HG02943 (cell line): ENCODE data around the gene CCDC68.

ENCODE experiments used
- ATAC-seq: cut with Tn5 transposase; IDR thresholded peaks from one replicate; pipeline ENCODE4 v1.9.1; 2021; ENCODE audit warnings: mild to moderate bottlenecking, low read depth, moderate library complexity; ENCODE audit not compliant: unreplicated experiment

The CCDC68 gene

GRCh38 chr18:54961868-54962267 is 2.6 kb upstream of the CCDC68 start:
- no peak for ATAC-seq

- ATAC-seq, result no peak
Measured at GRCh38 chr18:54961016-54961423, 1.8 kb upstream of the CCDC68 start.

- no peak for ATAC-seq
Measured at GRCh38 chr18:54960197-54960596, 936 bp upstream of the CCDC68 start.

- ATAC-seq, result no peak
Measured at GRCh38 chr18:54957996-54958395, 1.3 kb downstream of the CCDC68 start.

GRCh38 chr18:54957296-54957832 is 1.9 kb downstream of the CCDC68 start:
- no peak for ATAC-seq

GRCh38 chr18:54956506-54956905 is 2.8 kb downstream of the CCDC68 start:
- no peak for ATAC-seq

- no peak for ATAC-seq
Measured at GRCh38 chr18:54952026-54952425, 7.2 kb downstream of the CCDC68 start.

- ATAC-seq, result no peak
Measured at GRCh38 chr18:54950221-54950620, 9.0 kb downstream of the CCDC68 start.

GRCh38 chr18:54949588-54949987 is 9.7 kb downstream of the CCDC68 start:
- ATAC-seq, result no peak

- no peak for ATAC-seq
Measured at GRCh38 chr18:54948350-54948837, 10.9 kb downstream of the CCDC68 start.

GRCh38 chr18:54947091-54947490 is 12.2 kb downstream of the CCDC68 start:
- no peak for ATAC-seq

- peak; percentile 87 for ATAC-seq
Measured at GRCh38 chr18:54946149-54946581, 13.1 kb downstream of the CCDC68 start.

GRCh38 chr18:54945576-54946125 is 13.6 kb downstream of the CCDC68 start:
- no peak for ATAC-seq

GRCh38 chr18:54942569-54942968 is 16.7 kb downstream of the CCDC68 start:
- ATAC-seq, result no peak

- no peak for ATAC-seq
Measured at GRCh38 chr18:54942144-54942543, 17.1 kb downstream of the CCDC68 start.

- ATAC-seq, result no peak
Measured at GRCh38 chr18:54939361-54939917, 19.8 kb downstream of the CCDC68 start.

- ATAC-seq, result no peak
Measured at GRCh38 chr18:54938506-54938905, 20.8 kb downstream of the CCDC68 start.

- no peak for ATAC-seq
Measured at GRCh38 chr18:54932472-54932871, 26.8 kb downstream of the CCDC68 start.

GRCh38 chr18:54931152-54931551 is 28.1 kb downstream of the CCDC68 start:
- ATAC-seq, result no peak

GRCh38 chr18:54928236-54928635 is 31.0 kb downstream of the CCDC68 start:
- ATAC-seq, result no peak

GRCh38 chr18:54926593-54927325 is 32.5 kb downstream of the CCDC68 start:
- ATAC-seq, result no peak

GRCh38 chr18:54924948-54925347 is 34.3 kb downstream of the CCDC68 start:
- ATAC-seq, result no peak
